Hepatocyte (in vitro differentiated cells): ENCODE measurements around the gene CDHR3. TPM values are rescaled to one million over a fixed set of nuclear protein-coding genes. Genes with fewer than 3 reads are reported as not detected.
"Not testable (repeated sequence)": the region's sequence is repeated elsewhere in the genome, so short reads cannot be mapped to it uniquely, and the experiment has no call there.

Experiments used
- DNase-seq: peaks from one replicate; pipeline ENCODE4 v3.0.0-alpha.2; 2016; ENCODE audit warnings: low spot score
- H2AFZ ChIP-seq: fragments of 200-600 bp; sonication (generic); 2 replicates; pipeline ENCODE4 v1.6.0; 2016; ENCODE audit warnings: antibody characterized with exemption, mild to moderate bottlenecking
- H3K27ac ChIP-seq: fragments of 200-600 bp; sonication (generic); 2 replicates; pipeline ENCODE4 v1.5.1; 2016; ENCODE audit warnings: mild to moderate bottlenecking
- H3K27me3 ChIP-seq: fragments of 200-600 bp; sonication (generic); 2 replicates; pipeline ENCODE4 v1.6.1; 2016
- H3K36me3 ChIP-seq: fragments of 200-600 bp; sonication (generic); replicated peaks from 2 replicates; pipeline ENCODE4 v1.5.1; 2016; ENCODE audit warnings: low read depth; ENCODE audit not compliant: insufficient read depth
- H3K4me1 ChIP-seq: fragments of 200-600 bp; sonication (generic); 2 replicates; pipeline ENCODE4 v1.5.1; 2016; ENCODE audit warnings: mild to moderate bottlenecking, moderate library complexity; ENCODE audit not compliant: insufficient read depth
- H3K4me2 ChIP-seq: fragments of 200-600 bp; sonication (generic); 2 replicates; pipeline ENCODE4 v1.6.0; 2016
- H3K4me3 ChIP-seq: fragments of 200-600 bp; sonication (generic); 2 replicates; pipeline ENCODE4 v1.5.1; 2016; ENCODE audit warnings: mild to moderate bottlenecking
- H3K79me2 ChIP-seq: fragments of 200-600 bp; sonication (generic); 2 replicates; pipeline ENCODE4 v1.6.0; 2017; ENCODE audit warnings: mild to moderate bottlenecking
- H3K9me2 ChIP-seq: fragments of 200-600 bp; sonication (generic); replicated peaks from 2 replicates; pipeline ENCODE4 v1.6.0; 2017; ENCODE audit warnings: mild to moderate bottlenecking; ENCODE audit not compliant: insufficient read depth
- H3K9me3 ChIP-seq: fragments of 200-600 bp; sonication (generic); 2 replicates; pipeline ENCODE4 v1.5.1; 2016; ENCODE audit warnings: low read depth, mild to moderate bottlenecking
- H4K20me1 ChIP-seq: fragments of 200-600 bp; sonication (generic); 2 replicates; pipeline ENCODE4 v1.6.0; 2016; ENCODE audit warnings: mild to moderate bottlenecking; ENCODE audit not compliant: insufficient read depth, poor library complexity, severe bottlenecking
- EZH2 ChIP-seq: fragments of 200-600 bp; sonication (generic); IDR thresholded peaks from 2 replicates; pipeline ENCODE4 v1.6.1; 2016; ENCODE audit warnings: antibody characterized with exemption, mild to moderate bottlenecking, borderline replicate concordance
- EZH2phosphoT487 ChIP-seq: fragments of 200-600 bp; sonication (generic); IDR thresholded peaks from one replicate; pipeline ENCODE4 v1.6.1; 2018; ENCODE audit warnings: antibody characterized with exemption, mild to moderate bottlenecking, low read depth, moderate library complexity; ENCODE audit not compliant: unreplicated experiment, severe bottlenecking
- WGBS: methylation state at CpG from one replicate; pipeline ENCODE4 v1.1.6; 2016; ENCODE audit warnings: low lambda C conversion rate; ENCODE audit errors: missing lambda C conversion rate; 5-methylcytosine and 5-hydroxymethylcytosine counted together
- polyA plus RNA-seq: library from polyadenylated mRNA; unstranded; fragments of >200 nt; fragmentation: Nextera tagmentation; extraction: Ambion mirVana; gene quantifications from 2 replicates; pipeline ENCODE4 v1.2.1, GENCODE V29; 2016
- total RNA-seq: library from RNA; depleted of rRNA; stranded (reverse); fragments of >200 nt; gene quantifications from 2 replicates; pipeline ENCODE4 v1.2.3, GENCODE V29; 2014
- TF ChIP-seq, protein P1 (sequence below): fragments of 200-600 bp; sonication (generic); IDR thresholded peaks from 2 replicates; pipeline ENCODE4 v1.5.1; 2016; ENCODE audit warnings: antibody characterized with exemption, mild to moderate bottlenecking; ENCODE audit not compliant: poor library complexity

The CDHR3 gene
- total and polyA plus RNA-seq, 2 experiments from 2014 or later = 3.3 to 6.9 TPM

GRCh38 chr7:106001196-106001595, 38.1 kb downstream of the CDHR3 start:
- WGBS = 88% methylated on average over 7 of the region's 7 CpGs
- Histone ChIP-seq H2AFZ (no peak overlapping the region), H3K9me2 (no peaks in the 10 kb centered on the region), H4K20me1 (no peaks in the 10 kb centered on the region), H3K27me3 (no peaks in the 10 kb centered on the region), H3K9me3 (no peaks in the 10 kb centered on the region), H3K36me3 (no peaks in the 10 kb centered on the region), H3K79me2 (no peaks in the 10 kb centered on the region), H3K4me1 (no peaks in the 10 kb centered on the region), H3K4me2 (no peak overlapping the region), H3K27ac (no peak overlapping the region), H3K4me3 (no peak overlapping the region)
- TF ChIP-seq EZH2phosphoT487 (no peak), EZH2 (no peak)
- TF ChIP-seq, protein P1, sequence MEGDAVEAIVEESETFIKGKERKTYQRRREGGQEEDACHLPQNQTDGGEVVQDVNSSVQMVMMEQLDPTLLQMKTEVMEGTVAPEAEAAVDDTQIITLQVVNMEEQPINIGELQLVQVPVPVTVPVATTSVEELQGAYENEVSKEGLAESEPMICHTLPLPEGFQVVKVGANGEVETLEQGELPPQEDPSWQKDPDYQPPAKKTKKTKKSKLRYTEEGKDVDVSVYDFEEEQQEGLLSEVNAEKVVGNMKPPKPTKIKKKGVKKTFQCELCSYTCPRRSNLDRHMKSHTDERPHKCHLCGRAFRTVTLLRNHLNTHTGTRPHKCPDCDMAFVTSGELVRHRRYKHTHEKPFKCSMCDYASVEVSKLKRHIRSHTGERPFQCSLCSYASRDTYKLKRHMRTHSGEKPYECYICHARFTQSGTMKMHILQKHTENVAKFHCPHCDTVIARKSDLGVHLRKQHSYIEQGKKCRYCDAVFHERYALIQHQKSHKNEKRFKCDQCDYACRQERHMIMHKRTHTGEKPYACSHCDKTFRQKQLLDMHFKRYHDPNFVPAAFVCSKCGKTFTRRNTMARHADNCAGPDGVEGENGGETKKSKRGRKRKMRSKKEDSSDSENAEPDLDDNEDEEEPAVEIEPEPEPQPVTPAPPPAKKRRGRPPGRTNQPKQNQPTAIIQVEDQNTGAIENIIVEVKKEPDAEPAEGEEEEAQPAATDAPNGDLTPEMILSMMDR = no peak
- no peak for DNase-seq

GRCh38 chr7:106001886-106002285, 38.8 kb downstream of the CDHR3 start:
- H3K27ac ChIP-seq = no peak overlapping the region
- no peak overlapping the region for H3K4me3 ChIP-seq
- no peak overlapping the region for H3K4me2 ChIP-seq
- no peaks in the 10 kb centered on the region for H3K27me3 ChIP-seq
- H3K36me3 ChIP-seq = no peaks in the 10 kb centered on the region
- TF ChIP-seq, protein P1 = no peak
- TF ChIP-seq EZH2 = no peak
- no peaks in the 10 kb centered on the region for H3K79me2 ChIP-seq
- H3K9me2 ChIP-seq = no peaks in the 10 kb centered on the region
- no peaks in the 10 kb centered on the region for H4K20me1 ChIP-seq
- no peaks in the 10 kb centered on the region for H3K4me1 ChIP-seq
- 89% methylated on average over 1 of the region's 1 CpG for WGBS
- H3K9me3 ChIP-seq = no peaks in the 10 kb centered on the region
- no peak for DNase-seq
- no peak overlapping the region for H2AFZ ChIP-seq

GRCh38 chr7:106003525-106004064, 40.5 kb downstream of the CDHR3 start:
- no peak for DNase-seq
- TF ChIP-seq, protein P1 = no peak
- no peak for TF ChIP-seq EZH2
- no peak for TF ChIP-seq EZH2phosphoT487
- no peaks in the 10 kb centered on the region for H3K27me3 ChIP-seq
- no peak overlapping the region for H2AFZ ChIP-seq
- WGBS = 96% methylated on average over 5 of the region's 5 CpGs
- no peaks in the 10 kb centered on the region for H3K79me2 ChIP-seq
- no peak overlapping the region for H3K4me3 ChIP-seq
- no peaks in the 10 kb centered on the region for H3K9me2 ChIP-seq
- H3K4me2 ChIP-seq = no peak overlapping the region
- H3K9me3 ChIP-seq = no peaks in the 10 kb centered on the region
- H3K36me3 ChIP-seq = no peaks in the 10 kb centered on the region
- H4K20me1 ChIP-seq = no peaks in the 10 kb centered on the region
- no peak overlapping the region for H3K27ac ChIP-seq
- H3K4me1 ChIP-seq = no peaks in the 10 kb centered on the region

DNA sequence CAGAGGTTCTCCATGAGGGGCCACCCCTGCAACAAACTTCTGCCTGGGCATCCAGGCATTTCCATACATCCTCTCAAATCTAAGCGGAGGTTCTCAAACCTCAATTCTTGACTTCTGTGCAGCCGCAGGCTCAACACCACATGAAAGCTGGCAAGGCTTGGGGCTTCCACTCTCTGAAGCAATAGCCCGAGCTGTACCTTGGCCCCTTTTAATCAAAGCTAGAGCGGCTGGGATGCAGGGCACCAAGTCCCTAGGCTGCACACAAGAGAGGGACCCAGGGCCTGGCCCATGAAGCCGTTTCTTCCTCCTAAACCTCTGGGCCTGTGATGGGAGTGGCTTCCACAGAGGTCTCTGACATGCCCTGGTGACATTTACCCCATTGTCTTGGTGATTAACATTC, 43.8 kb downstream of the CDHR3 start:
- H3K9me3 ChIP-seq = no peaks in the 10 kb centered on the region
- WGBS = 89% methylated on average over 5 of the region's 5 CpGs

DNA sequence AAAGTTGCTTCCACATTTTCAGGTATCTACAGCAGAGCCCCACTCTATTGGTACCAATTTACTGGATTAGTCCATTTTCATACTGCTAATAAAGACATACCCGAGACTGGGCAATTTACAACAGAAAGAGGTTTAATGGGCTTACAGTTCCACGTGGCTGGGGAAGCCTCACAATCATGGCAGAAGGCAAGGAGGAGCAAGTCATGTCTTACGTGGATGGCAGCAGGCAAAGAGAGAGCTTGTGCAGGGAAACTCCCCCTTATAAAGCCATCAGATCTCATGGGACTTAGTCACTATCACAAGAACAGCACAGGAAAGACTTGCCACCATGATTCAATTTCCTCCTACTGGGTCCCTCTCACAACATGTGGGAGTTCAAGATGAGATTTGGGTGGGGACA, 44.7 kb downstream of the CDHR3 start:
- H3K79me2 ChIP-seq = not testable (repeated sequence)

More for the DNA sequence above, 43.8 kb downstream of the CDHR3 start:
- H3K27me3 ChIP-seq = no peaks in the 10 kb centered on the region
- H3K4me3 ChIP-seq = no peak overlapping the region
- H4K20me1 ChIP-seq = no peaks in the 10 kb centered on the region
- H3K27ac ChIP-seq = no peak overlapping the region
- no peak overlapping the region for H3K4me2 ChIP-seq
- peaks cover 13% of the 10 kb centered on the region for H3K4me1 ChIP-seq
- TF ChIP-seq EZH2 (no peak), EZH2phosphoT487 (no peak)
- TF ChIP-seq, protein P1 = no peak
- DNase-seq = no peak
- no peaks in the 10 kb centered on the region for H3K36me3 ChIP-seq
- no peaks in the 10 kb centered on the region for H3K9me2 ChIP-seq
- H2AFZ ChIP-seq = no peak overlapping the region
- H3K79me2 ChIP-seq = no peaks in the 10 kb centered on the region

More for the DNA sequence above, 44.7 kb downstream of the CDHR3 start:
- H3K27me3 ChIP-seq, H2AFZ ChIP-seq, H3K27ac ChIP-seq, H3K4me2 ChIP-seq, H3K4me3 ChIP-seq, H4K20me1 ChIP-seq, DNase-seq, H3K36me3 ChIP-seq, H3K9me2 ChIP-seq, H3K9me3 ChIP-seq: not testable (repeated sequence)
- WGBS = 79% methylated on average over 3 of the region's 3 CpGs
- peaks cover 13% of the 10 kb centered on the region for H3K4me1 ChIP-seq
